HG02852 (cell line): ENCODE data around the gene BIRC2.

ENCODE experiments used
- ATAC-seq: cut with Tn5 transposase; IDR thresholded peaks from one replicate; pipeline ENCODE4 v1.9.1; 2021; ENCODE audit warnings: mild to moderate bottlenecking, moderate library complexity; ENCODE audit not compliant: unreplicated experiment

The BIRC2 gene

DNA sequence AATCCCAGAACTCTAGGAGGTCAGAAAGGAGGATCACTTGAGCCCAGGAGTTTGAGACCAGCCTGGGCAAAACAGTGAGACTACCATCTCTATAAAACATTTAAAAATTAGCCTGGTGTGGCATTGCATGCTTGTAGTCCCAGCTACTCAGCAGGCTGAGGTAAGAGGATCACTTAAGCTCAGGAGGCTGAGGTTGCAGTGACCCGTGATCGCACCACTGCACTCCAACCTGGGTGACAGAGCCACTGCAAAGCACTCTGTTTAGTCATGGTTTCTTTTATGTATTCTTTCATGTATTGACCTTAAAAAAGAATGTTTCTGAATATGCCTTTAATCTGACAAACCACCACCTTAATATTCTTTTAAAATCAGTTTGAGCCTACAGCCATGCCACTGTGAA lies 52.2 kb downstream of the BIRC2 start:
- ATAC-seq = no peak

GRCh38 chr11:102400603-102401002 lies 53.6 kb downstream of the BIRC2 start:
- ATAC-seq = no peak

GRCh38 chr11:102401905-102402304 lies 54.9 kb downstream of the BIRC2 start:
- ATAC-seq = no peak

GRCh38 chr11:102402548-102402947 lies 55.5 kb downstream of the BIRC2 start:
- ATAC-seq = no peak

- no peak for ATAC-seq
Measured at GRCh38 chr11:102405501-102405900, 58.5 kb downstream of the BIRC2 start.

- no peak for ATAC-seq
Measured at GRCh38 chr11:102406099-102406498, 59.1 kb downstream of the BIRC2 start.

DNA sequence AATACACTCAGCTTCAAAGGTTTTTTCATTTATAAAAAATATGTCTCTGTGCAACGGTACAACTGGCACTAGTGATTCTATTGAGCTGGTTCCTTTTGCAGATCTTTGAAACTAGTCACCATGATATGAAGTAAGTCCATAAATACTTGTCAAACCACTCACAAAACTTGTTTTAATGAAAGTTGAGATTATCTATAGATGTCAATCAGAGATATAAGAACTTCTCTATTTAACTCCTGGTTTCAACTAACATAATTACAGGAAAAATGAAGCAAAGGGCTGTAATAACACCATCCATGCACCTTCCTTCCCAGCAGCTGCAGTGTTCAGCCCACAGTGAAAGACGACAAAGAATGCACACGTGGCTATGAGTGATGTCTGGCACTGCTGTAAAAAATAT lies 60.9 kb downstream of the BIRC2 start:
- ATAC-seq = no peak

- no peak for ATAC-seq
Measured at GRCh38 chr11:102408339-102408738, 61.3 kb downstream of the BIRC2 start.

- ATAC-seq = no peak
Measured at GRCh38 chr11:102410382-102410784, 63.4 kb downstream of the BIRC2 start.

- no peak for ATAC-seq
Measured at GRCh38 chr11:102411142-102411541, 64.1 kb downstream of the BIRC2 start.

GRCh38 chr11:102413497-102413896 lies 66.5 kb downstream of the BIRC2 start:
- no peak for ATAC-seq

DNA sequence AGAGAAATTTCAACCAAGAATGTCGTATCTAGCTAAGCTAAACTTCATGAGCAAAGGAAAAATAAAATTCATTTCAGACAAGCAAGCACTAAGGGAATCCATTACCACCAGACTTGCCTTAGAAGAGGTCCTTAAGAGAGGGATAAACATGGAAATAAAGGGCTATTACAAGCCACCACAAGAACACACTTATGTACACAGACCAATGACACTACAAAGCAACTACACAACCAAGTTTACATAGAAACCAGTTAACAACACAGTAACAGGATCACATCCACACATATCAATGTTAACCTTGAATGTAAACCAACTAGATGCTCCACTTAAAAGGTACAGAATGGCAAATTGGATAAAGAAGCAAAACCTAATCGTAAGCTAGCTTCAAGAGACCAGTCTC lies 67.5 kb downstream of the BIRC2 start:
- no peak for ATAC-seq

DNA sequence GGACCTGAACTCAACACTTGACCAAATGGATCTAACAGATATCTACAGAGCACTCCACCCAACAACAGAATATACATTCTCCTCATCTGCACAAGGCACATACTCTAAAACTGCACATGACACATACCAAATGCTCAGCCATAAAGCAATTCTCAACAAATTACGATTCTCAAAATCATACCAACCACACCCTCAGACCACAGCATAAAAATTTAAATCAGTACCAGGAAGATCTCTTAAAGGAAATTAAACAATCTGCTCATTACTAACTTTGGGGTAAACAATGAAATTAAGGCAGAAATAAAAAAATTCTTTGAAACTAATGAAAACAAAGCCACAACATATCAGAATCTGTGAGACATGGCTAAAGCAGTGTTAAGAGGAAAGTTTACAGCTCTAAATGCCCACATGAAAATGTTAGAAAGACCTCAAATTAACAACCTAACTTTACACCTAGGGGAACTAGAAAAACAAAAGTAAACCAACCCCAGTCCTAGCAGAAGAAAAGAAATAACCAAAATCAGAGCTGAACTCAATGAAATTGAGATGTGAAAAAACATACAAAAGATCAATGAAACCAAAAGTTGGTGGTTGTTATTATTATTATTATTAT lies 68.4 kb downstream of the BIRC2 start:
- ATAC-seq = no peak

DNA sequence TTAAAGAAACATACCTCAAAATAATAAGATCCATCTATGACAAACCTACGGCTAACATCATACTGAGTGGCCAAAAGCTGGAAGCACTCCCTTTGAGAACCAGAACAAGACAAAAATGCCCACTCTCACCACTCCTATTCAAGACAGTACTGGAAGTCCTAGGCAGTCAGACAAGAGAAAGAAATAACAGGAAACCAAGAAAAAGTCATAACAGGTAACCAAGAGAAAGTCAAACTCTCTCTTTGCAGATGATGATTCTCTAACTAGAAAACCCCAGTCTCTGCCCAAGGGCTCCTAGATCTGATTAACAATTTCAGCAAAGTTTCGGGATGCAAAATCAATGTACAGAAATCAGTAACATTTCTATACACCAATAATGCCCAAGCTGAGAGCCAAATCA lies 70.0 kb downstream of the BIRC2 start:
- peak; percentile 52 for ATAC-seq

DNA sequence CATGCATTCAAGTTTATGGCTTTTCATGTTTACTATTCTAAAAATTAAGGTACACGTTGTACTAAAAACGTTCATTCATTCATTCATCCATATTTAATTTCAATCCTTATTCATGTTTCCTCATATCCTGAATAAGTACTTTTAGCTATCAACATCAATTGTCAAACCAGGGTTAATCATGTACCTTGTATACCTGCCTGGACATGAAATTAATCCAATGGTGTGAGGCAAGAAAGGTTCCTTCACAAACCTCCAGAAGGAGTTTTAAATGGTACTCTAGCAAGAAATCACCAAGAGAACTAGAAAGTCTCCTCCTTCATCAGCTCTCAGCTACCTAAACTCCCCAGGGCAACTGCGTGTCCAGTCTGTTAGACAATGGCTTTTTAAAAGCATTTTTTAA lies 72.2 kb downstream of the BIRC2 start:
- ATAC-seq = no peak

DNA sequence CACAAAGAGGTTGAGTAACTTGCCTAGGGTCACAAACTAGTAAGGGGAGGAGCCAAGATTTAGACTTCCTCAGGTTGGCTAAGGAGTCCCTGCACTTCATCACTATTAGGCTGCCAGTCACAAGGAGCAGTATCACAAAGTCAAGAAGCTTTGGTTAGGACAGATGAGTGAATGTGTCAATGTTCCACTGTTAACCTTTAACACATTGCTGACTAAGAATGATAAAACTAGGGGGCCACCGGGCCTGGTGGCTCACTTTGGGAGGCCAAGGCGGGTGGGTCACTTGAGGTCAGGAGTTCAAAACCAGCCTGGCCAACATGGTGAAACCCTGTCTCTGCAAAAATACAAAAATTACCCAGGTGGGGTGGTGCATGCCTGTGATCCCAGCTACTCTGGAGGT lies 73.5 kb downstream of the BIRC2 start:
- ATAC-seq = no peak

DNA sequence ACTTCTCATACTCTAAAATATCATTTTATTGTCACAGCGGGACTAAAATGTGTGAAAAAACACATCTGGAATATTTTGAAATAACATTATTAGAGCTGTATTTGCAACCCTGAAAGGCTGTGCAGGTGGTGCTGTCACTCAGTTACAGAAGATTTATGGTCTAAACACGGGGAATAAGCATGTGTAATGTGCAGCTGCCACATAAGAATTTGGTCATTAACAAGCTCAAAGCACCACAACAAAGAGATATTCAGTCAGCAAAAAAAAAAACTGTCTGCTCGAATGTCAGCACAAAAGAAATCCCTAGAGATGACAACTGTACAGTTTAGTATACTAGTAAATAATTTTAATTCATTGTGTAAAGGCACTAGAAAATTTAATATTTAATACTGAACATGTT lies 74.2 kb downstream of the BIRC2 start:
- ATAC-seq = no peak

- no peak for ATAC-seq
Measured at GRCh38 chr11:102422817-102423712, 76.1 kb downstream of the BIRC2 start.

GRCh38 chr11:102423936-102424335 lies 76.9 kb downstream of the BIRC2 start:
- ATAC-seq = no peak

- no peak for ATAC-seq
Measured at GRCh38 chr11:102426000-102426399, 79.0 kb downstream of the BIRC2 start.

GRCh38 chr11:102426570-102426969 lies 79.6 kb downstream of the BIRC2 start:
- ATAC-seq = no peak

- no peak for ATAC-seq
Measured at GRCh38 chr11:102427068-102427467, 80.1 kb downstream of the BIRC2 start.
